SW 1271 (cell line): ENCODE data around the gene ABHD10.

ENCODE experiments used
- DNase-seq, 2 experiments: peaks; one replicate each; lab custom pipeline; 2025; lab: John Stamatoyannopoulos, UW

Gene ABHD10

DNA sequence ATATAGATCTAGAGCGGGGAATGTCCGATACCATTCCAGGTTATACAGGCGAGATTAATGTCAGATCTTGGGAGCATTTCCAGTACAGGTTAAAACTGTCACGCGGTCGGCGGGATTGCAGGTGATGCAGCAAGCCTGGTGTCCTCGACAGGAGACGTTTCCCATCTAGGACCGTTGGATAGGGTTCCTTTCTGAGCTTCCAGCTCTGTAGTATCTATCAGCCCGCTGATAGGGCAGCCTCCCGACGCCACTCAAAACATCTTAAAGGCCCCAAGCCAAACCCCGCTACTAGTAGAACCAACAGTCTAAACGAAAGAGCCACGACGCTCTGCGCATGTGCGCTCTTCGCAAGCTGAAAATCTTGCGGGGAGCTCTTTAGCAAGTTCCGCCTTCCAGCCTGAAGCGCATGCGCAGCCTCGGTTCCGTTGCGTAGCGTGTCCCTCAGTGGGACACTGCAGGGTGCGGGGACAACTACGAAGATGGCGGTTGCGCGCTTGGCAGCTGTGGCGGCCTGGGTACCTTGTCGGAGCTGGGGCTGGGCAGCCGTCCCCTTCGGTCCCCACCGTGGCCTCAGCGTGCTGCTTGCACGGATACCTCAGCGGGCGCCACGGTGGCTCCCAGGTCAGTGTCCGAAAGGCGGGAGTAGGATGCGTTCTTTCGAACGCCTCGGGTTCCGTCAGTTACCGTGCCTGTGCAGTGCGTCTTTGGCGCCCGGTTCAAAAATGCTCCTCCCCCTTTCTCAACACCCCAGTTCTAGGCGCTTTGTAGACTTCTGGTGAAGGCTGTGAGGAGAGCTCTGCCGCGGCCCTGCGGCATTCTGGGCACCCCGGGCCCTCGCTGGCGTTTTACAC, at the start of gene ABHD10:
ABHD10 (plus strand) TSS at position 444 of the 851 bp plus-strand sequence; CDS start at position 480, 36 bp downstream.
- DNase-seq: peak; percentile 97 to 98

DNA sequence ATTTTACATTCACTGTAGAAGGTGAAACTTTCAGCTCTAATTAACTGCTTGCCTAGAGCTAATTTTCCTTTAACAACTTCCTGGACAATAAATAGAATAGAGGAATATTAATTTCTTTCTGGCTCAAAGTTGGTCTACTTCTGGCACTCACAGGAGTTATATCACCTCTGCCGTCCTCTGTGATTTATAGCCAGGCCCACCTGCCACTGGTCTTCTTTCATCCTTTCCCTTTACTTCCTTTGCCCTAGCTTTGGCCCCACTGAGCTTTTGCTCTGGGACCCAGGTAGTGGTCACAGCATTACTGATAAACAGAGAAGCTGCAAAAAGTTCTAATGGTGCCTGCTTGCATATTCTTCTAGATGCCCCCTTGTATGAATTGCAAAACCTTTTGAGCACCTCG, 49.3 kb upstream of the ABHD10 start:
- DNase-seq: no peak

DNA sequence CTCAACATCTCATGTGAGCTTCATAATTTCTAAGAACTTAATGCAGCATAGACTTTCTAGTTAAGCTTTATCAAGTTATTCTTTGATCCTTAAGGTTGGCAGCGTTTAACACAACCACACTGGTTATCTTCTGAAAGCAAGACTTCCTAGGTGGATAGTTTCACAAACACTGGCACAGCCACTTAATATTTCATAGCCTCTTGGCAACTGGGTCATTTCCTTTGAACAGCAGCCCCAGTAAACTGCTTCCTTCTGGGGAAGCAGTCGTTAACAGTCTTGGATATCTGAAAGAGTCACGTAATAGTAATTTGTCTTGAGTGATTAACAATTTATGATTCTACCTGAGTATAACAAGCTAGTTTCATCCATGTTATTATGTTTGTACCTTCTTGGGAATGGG, 45.9 kb upstream of the ABHD10 start:
- no peak for DNase-seq

DNA sequence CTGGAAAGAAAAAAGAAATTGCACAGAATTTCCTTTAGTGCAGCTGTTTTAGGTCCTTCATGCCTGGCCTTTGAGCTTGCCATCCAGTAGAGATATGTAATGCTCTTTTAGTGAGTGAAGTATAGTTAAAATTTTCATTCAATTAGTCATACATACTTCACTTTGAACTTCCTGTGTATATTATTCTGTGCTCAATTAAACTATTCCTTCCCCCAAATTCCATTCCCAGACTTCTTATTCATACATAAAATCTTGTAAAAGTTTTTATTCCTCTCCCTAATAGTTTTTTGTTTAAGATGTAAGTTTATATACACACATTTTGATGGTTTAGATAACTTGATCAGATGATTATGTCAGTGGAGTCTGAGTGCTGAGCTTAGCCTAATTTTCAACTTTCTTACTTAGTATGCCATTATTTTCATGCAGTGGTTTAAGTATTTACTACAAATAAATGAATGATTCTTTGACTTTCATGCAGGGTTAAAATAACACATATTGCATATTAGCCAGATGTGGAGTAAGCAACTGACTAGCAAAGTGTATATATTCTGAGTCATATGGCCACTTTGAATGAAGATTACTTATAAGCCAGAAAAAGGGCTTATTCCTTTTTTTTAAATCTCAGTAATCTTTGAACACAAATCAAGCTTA, 42.5 kb upstream of the ABHD10 start:
- DNase-seq: peak in 1 of 2 experiments; percentile 92

DNA sequence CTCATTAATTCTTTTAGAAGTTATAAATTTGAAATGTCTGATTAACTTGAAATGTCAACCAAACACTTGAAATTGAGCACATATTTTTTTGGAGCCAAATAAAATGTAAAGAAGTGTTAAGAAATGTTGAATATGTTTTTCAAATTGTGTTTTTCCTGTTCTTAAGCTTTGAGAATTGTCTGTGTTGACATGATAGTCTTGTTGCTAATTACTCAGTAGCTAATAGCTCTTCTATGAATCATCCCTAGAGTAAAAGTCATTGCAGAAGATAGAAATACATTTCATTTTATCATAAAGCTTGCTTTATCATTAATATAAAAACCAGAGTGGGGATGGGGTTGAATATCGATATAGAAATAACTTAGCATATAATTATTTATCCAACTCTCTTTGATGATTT, 41.9 kb upstream of the ABHD10 start:
- peak in 1 of 2 experiments; percentile 48 for DNase-seq

DNA sequence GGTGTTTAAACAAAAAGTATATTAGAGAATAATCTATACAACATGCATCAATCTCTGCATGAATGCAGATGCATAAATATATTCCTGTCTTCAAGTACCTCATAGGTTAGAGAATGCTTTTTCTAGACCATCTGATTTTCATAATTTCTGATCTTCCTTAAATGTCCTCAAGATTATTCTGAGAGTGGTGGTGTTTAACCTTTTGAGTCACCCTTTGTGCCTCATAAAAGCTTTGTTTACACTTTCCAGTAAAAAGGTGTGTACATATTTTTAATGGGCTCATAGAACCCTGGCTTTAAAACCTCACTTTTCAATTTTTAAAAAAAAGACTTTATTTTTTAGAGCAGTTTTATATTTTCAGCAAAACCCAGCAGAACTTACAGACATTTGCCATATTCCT, 41.0 kb upstream of the ABHD10 start:
- no peak for DNase-seq

DNA sequence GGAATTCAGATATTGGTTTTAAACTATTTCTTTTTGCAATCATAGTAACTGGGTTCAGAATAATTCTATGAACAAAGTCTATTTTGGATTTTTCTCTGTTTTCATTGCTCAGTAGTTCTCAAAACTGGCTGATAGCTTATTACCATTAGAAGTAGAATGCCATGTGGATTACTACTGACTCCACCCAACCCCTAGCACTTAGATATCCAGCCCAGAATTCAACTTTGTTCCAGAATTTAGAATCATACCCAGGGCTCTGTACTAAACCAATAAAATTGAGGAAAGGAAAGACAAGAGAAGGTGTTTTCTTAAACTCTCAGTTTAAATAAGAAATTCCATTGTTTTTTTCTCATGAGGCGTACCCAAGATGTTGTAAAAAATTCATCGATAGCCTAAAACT, 39.0 kb upstream of the ABHD10 start:
- no peak for DNase-seq

DNA sequence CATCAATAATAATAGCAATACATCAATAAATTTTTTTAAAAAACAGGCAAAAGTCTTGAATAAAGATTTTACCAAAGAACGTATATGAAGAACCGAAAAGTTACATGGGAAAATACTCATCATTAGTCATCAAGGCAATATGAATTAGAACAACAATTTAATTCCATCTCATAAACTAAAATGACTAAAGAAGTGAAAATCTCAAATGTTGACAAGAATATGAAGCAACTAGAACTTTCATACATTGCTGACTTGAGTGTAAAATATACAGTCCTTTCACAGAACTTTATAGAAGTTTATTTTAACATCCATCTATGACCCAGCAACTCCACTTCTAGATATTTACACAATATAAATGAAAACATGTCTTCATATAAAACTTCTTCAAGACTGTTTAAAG, 35.3 kb upstream of the ABHD10 start:
- no peak for DNase-seq

DNA sequence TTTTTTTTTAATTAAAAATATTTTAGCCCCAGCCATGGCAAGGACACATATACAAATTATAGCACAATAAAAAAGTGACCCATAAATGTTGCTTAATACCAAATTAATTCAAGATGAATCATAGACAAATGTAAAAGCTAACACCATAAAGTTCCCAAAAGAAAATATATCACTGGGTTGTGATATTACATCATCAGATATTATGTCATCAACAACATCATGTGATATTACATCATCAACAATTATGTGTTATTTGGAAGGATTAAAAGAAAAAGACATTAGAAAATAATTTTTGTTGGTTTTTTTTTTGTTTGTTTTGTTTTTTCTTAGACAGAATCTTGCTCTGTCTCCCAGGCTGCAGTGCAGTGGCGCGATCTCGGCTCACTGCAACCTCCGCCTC, 34.5 kb upstream of the ABHD10 start:
- no peak for DNase-seq

DNA sequence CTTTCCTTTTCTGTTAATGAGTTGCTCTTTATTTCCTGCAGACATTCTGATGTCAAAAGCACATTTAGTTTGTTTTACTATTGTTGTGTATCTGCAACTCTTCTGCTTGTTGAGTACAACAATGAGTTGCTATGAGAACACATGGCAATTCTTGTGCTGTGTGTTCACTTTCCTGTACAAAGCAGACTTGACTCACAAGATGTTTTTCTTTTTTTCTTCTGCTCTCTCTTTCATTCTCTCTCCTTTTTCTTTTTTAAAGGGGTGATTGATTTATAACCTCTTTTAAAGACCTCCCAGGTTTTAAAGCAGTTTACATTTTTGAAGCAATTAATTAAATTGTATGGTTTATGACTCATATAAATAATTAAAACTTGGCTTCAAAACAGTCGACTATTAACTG, 31.6 kb upstream of the ABHD10 start:
- DNase-seq: peak in 1 of 2 experiments; percentile 40

DNA sequence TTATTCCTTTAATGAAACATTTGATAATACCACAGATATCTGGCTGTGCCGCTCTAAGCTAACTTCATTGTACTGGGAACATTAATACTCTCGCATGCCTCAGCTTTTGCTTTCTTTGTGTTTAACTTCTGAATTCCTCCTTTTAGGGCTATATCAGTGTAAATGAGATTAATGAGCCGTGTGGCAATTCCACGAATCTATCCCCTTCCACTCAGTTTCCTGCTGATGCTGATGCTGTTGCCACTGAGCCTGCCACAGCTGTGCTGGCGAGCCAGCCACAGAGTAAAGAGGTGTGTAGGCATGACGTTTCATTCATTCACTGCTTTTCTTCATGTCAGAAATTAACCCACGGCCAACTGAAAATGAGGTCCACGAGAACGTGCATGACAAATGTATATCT, 30.0 kb upstream of the ABHD10 start:
- no peak for DNase-seq

DNA sequence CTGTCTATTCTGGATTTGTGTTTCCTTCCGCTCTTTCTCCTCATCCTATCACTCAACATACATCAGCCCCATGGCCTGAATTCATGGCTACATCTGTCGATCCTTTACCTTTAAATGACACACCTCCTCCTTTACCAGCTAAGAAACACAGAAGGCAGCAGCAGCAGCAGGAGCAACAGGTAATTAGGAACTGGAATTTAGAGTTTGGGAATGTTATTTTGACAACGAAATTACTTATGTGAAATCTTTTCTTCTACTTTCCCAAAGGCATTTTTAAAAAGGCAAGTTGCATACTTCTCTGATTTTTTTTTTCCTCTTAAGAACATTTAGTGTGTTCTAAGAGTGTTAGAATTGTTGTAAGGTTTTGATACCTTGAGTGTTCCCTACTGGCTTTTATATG, 29.1 kb upstream of the ABHD10 start:
- DNase-seq: no peak

DNA sequence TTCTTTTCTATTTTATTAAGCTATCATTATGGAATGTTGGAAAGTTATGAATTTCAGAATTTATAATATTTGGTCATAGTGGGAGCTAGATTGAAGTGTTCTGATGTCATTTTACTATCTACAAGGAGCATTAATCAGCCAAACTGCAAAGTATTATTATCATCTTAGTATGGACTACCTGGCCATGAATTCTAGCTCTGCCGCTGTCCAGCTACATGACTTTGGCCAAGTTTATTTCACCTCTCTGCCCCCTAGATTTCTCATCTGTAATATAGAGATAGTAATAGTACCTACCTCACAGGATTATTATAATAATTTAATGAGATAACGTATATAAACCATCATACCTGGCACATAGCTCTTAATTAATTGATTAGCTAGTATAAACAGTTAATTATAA, 27.8 kb upstream of the ABHD10 start:
- no peak for DNase-seq

DNA sequence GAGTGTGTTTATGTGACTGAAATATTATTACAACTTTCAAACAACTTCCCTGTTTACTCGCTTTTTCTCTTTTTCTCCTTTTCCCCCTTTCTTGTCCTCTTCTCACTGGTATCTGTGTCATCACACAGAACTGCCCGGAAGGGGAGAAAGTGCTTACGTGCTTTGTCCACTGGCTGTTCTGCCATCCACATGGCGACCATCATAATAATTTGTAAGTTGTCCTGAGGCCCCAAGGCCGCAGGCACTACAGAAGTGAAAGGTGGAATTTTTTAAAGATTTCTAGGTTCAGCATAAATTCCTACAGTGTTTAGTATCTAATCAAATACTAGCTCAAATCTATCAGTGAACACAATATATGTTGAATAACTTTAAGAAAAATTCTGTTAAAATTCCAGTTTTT, 26.7 kb upstream of the ABHD10 start:
- DNase-seq: no peak

DNA sequence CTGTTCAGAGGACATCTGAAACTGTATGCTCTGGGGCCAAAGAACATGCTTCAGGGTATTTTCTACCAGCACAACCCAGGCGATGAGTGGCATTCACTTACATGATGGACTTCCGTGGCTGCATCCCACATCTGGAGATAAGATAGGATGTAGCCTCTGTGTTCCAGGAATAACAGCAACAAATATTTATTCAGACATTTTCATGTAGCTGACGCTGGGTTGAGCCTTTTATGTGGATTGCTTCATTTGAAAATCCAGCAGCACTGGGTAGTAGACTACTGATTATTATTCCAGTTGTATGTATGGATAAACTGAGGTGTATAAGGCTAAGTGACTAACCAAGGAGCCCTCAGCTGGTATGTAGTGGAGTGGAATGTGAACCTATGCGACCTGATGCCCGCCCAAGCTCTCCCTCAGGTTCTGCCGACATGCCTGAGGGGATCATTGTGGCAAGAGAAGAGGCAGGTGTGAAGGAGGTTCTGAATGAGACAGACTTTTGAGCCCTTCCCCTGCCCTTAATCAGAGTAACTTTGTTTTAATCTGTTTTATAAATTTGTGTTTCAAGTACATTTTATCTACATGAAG, 25.9 kb upstream of the ABHD10 start:
- DNase-seq: no peak

DNA sequence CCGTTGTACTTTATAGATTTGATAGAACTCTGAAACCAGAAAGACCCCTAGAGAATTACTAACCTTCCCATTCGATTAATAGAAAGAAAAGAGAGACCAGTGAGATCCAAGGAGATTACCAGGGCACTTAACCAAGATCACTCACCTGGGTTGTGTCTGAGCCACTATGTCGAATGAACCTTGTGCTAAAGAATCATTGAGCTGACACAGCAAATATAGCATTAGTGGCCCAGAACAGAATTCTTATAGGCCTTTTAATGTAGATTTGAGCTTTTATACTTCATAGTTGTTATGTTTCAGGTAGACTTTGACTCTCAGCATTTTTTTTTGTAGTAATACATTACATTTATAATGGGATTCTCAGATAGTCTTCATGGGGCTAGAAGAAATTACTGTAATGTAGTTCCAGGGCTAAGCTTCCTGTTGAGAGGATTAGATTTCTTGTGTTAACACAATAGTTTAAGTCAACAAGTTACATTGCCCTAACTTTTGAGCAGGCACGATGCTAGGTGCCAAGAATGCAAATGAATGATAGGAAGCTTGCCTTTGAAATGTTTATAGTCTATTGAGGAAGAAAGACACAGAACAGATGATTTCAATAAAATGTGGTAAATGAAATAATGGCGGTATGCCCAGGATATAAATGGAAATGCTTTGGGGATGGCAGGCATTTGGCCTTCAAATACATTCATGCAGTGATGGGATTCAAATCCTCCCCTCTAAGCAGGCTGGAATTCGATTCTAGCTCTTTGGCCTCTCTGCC, 24.4 kb upstream of the ABHD10 start:
- DNase-seq: no peak

DNA sequence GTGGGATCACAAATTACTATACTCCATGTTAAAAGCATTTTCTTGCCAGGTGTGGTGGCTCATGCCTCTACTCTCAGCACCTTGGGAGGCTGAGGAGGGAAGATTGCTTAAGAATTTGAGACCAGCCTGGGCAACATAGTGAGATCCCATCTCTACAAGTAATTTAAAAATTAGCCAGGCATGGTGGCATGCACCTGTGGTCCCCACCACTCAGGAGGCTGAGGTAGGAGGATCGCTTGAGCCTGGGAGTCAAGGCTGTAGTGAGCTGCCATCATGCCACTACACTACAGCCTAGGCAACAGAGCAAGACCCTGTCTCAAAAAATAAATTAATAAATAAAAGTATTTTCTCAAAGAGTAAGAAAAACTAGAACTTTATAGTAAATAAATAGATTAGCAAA, 22.9 kb upstream of the ABHD10 start:
- DNase-seq: no peak

DNA sequence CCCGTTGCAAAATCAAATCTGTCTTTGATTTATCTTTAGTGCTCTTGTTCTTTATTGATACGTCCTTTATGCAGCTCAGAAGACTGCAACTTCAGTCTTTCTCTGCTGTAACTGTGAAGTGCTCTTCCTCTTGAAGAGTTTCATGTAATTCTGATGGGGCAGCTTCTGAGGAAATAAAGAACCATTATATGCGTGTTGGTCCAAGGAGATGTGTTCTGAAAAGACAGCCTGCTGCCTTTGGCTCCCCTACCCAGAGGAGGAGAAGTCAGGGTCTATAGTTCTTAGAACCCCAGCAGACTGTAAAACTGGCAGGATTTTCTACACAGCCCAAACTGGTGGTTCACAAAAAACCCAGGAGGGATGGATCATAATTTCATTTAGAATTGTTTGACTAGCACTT, 22.4 kb upstream of the ABHD10 start:
- DNase-seq: no peak

DNA sequence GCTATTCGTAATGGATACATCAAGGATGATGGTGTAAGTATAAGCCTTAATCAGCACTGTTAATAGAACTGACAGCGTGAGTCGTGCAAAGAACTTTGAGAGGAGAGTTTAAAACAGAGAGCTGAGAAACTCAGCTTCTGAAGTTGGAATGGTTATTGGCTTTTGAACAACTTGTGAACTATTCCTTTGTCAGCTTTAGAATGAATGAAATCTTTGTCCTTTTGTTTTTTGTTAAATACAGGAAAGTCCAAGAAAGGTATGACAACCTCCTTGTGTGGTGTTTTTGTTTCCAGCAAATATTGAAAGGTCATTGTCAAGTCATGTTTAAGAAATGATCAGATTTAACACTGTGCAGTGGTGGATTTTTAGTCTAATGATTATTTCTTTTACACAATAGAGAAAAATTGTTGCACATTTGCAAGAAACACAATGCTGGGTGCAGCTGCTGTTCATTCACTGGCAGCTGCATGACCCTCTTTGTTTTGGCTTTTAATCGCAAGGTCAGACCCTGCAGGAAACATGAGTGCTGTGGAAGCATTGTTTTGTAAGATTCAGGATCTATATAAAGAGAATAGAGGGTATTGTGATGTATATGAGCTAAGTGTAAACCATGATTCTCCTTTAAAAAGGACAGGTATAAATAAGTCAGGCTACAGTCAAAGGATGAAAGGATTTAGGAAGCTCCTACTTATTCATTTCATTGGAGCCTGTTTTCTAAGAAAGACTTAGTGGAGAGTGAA, 21.7 kb upstream of the ABHD10 start:
- no peak for DNase-seq

DNA sequence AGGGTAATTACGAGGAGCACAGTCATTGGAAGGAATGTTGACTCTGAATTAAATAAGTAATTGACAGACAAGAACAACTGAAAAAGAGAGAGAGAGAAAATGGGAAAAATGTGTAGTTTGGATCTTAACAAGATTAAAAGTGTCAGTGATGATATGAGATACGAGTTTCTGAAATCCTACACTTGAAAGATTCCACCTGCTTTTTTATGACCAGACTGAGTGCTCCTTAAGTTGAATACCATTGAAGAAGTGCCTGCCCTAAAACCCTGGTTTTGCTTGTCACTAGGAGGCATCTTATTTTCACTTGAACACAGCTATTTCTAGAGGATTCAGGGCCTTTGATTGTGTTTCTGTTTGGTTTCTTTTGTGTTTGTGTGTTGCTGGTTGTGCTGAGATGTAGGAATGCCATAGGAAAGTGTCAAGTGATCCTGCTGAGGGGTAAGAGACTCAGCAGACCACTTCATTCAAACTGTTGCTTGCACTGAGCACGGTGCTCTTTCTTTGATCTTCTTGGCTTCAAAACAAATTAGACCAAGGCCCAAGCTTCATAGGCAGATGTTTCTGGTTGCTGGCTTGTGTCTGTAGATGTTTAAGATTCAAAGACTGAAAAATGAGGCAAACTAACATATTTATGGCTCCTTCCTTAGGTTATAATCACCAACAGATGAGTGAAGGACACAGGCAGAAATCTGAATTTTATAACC, 17.2 kb upstream of the ABHD10 start:
- DNase-seq: no peak

DNA sequence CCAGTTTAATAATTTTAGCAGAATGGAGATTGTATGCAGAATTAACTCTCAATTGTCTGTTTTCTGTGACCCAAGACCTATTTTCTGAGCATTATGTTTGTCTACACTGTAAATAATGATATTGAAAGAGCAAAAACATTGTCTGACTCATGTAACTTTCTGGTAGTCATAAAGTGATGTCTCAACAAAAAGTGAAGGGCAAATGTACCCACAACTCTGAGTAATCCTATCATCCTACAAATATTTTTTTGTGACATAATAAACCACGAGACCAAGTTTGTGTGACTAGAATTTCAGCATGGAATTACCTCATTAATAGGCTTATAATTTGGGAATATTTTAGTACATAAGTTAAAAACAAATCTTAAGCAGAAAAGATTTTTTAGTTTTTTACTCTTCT, 15.4 kb upstream of the ABHD10 start:
- DNase-seq: peak; percentile 25 to 66
